ENCODE measurements around the gene ANO3. TPM values are rescaled to one million over a fixed set of nuclear protein-coding genes. Genes with fewer than 3 reads are reported as not detected.

Gene ANO3
- polyA plus RNA-seq, 3 donors = not detected

DNA sequence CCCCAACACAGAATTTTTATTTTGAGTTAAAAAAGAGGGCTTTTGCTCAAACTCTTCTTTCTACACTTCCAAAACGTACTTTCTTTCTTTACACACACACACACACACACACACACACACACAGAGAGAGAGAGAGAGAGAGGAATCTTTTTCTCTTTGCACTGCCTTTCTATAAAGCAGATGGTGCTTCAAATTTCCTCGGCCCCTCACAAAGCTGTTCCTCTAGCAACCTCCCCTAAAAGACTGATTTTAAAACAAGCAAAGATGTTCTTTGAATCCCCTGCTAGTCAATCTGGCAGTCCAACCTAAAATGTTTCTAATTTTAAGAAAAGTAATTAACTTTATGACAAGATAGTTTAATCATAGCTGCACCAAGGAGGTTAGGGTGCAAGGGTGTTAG lies 2.7 kb upstream of the ANO3 start:
- H3K4me3 ChIP-seq (replicated peaks in 1 of 3; ENCODE audit: low read depth in 2 of 3, low read length in 3 of 3) = no peak overlapping the region
- H3K36me3 ChIP-seq (replicated peaks in 1 of 2; ENCODE audit: control insufficient read depth in 1 of 2, insufficient read depth in 2 of 2, low read length in 2 of 2) = no peaks in the 10 kb centered on the region
- H3K27ac ChIP-seq (ENCODE audit: low read depth in 1 of 2, low read length in 2 of 2) = no peak overlapping the region
- no peak overlapping the region for H2AFZ ChIP-seq (ENCODE audit: insufficient read depth, low read depth, low read length, poor library complexity, severe bottlenecking)
- no peak overlapping the region for H3K27ac Mint-ChIP-seq
- H3K4me1 ChIP-seq (ENCODE audit: control insufficient read depth in 1 of 2, insufficient read depth in 2 of 2, low read length in 2 of 2) = no peaks in the 10 kb centered on the region
- intact Hi-C loops (cut with micrococcal nuclease) = no loop called here
- H3K36me3 Mint-ChIP-seq = no peaks in the 10 kb centered on the region
- no peak overlapping the region for H3K4me2 ChIP-seq (replicated peaks; ENCODE audit: extremely low read depth, low read length, poor library complexity, severe bottlenecking)
- H3K9ac ChIP-seq (ENCODE audit: insufficient read depth, low read length, poor library complexity, severe bottlenecking) = no peak overlapping the region
- no peaks in the 10 kb centered on the region for H3K9me3 ChIP-seq (replicated peaks in 1 of 2; ENCODE audit: control insufficient read depth in 1 of 2, insufficient read depth in 1 of 2, low read length in 2 of 2)
- no CpG with 5 or more reads among the region's 2 CpGs for WGBS (ENCODE audit: insufficient coverage)
- H3K9me3 Mint-ChIP-seq = peaks cover 0 to 2% (median 0%) of the 10 kb centered on the region in 7 donors
- no peaks in the 10 kb centered on the region for H3K4me1 Mint-ChIP-seq
- no peaks in the 10 kb centered on the region for H4K20me1 ChIP-seq (ENCODE audit: insufficient read depth, low read length)
- DNase-seq = no peak
- H3K27me3 ChIP-seq (ENCODE audit: control insufficient read depth in 2 of 2, insufficient read depth in 2 of 2, low read length in 2 of 2) = peaks cover 5 to 22% of the 10 kb centered on the region in 2 donors
- H3K4me3 Mint-ChIP-seq = no peak overlapping the region
- H3K79me2 ChIP-seq (ENCODE audit: insufficient read depth, low read length) = no peaks in the 10 kb centered on the region
- peaks cover 16 to 22% (median 16%) of the 10 kb centered on the region in 3 donors for H3K27me3 Mint-ChIP-seq (ENCODE audit: low read depth in 3 of 3)
- TF ChIP-seq, protein P1, sequence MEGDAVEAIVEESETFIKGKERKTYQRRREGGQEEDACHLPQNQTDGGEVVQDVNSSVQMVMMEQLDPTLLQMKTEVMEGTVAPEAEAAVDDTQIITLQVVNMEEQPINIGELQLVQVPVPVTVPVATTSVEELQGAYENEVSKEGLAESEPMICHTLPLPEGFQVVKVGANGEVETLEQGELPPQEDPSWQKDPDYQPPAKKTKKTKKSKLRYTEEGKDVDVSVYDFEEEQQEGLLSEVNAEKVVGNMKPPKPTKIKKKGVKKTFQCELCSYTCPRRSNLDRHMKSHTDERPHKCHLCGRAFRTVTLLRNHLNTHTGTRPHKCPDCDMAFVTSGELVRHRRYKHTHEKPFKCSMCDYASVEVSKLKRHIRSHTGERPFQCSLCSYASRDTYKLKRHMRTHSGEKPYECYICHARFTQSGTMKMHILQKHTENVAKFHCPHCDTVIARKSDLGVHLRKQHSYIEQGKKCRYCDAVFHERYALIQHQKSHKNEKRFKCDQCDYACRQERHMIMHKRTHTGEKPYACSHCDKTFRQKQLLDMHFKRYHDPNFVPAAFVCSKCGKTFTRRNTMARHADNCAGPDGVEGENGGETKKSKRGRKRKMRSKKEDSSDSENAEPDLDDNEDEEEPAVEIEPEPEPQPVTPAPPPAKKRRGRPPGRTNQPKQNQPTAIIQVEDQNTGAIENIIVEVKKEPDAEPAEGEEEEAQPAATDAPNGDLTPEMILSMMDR (IDR thresholded peaks at IDR 0.05) = no peak

GRCh38 chr11:26330262-26330661 lies 1.7 kb upstream of the ANO3 start:
- H3K27me3 ChIP-seq (ENCODE audit: control insufficient read depth in 2 of 2, insufficient read depth in 2 of 2, low read length in 2 of 2) = peaks cover 5 to 22% of the 10 kb centered on the region in 2 donors
- WGBS (ENCODE audit: insufficient coverage) = 100% methylated on average over 1 of the region's 4 CpGs
- Mint-ChIP-seq H3K4me1 (no peaks in the 10 kb centered on the region), H3K4me3 (no peak overlapping the region), H3K9me3 (peaks cover 0 to 2% (median 0%) of the 10 kb centered on the region in 7 donors), H3K27ac (no peak overlapping the region), H3K27me3 (ENCODE audit: low read depth in 3 of 3) (peaks cover 16 to 24% (median 16%) of the 10 kb centered on the region in 3 donors), H3K36me3 (no peaks in the 10 kb centered on the region)
- no peak overlapping the region for H3K4me2 ChIP-seq (replicated peaks; ENCODE audit: extremely low read depth, low read length, poor library complexity, severe bottlenecking)
- no peaks in the 10 kb centered on the region for H3K79me2 ChIP-seq (ENCODE audit: insufficient read depth, low read length)
- no peaks in the 10 kb centered on the region for H3K9me3 ChIP-seq (replicated peaks in 1 of 2; ENCODE audit: control insufficient read depth in 1 of 2, insufficient read depth in 1 of 2, low read length in 2 of 2)
- H3K4me3 ChIP-seq (replicated peaks in 1 of 3; ENCODE audit: low read depth in 2 of 3, low read length in 3 of 3) = no peak overlapping the region
- no peak overlapping the region for H3K27ac ChIP-seq (ENCODE audit: low read depth in 1 of 2, low read length in 2 of 2)
- H3K36me3 ChIP-seq (replicated peaks in 1 of 2; ENCODE audit: control insufficient read depth in 1 of 2, insufficient read depth in 2 of 2, low read length in 2 of 2) = no peaks in the 10 kb centered on the region
- intact Hi-C loops (cut with micrococcal nuclease) = no loop called here
- TF ChIP-seq, protein P1 (IDR thresholded peaks at IDR 0.05) = no peak
- no peak overlapping the region for H3K9ac ChIP-seq (ENCODE audit: insufficient read depth, low read length, poor library complexity, severe bottlenecking)
- no peaks in the 10 kb centered on the region for H4K20me1 ChIP-seq (ENCODE audit: insufficient read depth, low read length)
- no peak overlapping the region for H2AFZ ChIP-seq (ENCODE audit: insufficient read depth, low read depth, low read length, poor library complexity, severe bottlenecking)
- DNase-seq = no peak
- no peaks in the 10 kb centered on the region for H3K4me1 ChIP-seq (ENCODE audit: control insufficient read depth in 1 of 2, insufficient read depth in 2 of 2, low read length in 2 of 2)
